Measurements from ENCODE around the gene GSTM5.

GRCh38 chr1:109765896-109766615 lies 54.0 kb downstream of the GSTM5 start:
- TF ChIP-seq CTCF (IDR thresholded peaks at IDR 0.05), result no peak
- TF ChIP-seq POLR2A (IDR thresholded peaks at IDR 0.05), result no peak
